Gastrocnemius medialis (tissue), 4 donors: ENCODE measurements around the gene LRRC71. TPM values are rescaled to one million over a fixed set of nuclear protein-coding genes. Genes with fewer than 3 reads are reported as not detected.

Experiments
- ATAC-seq, 2 donors: fragments of 150-250 bp; one replicate each; pipeline ENCODE4 v1.9.1; 2016
- DNase-seq, 2 donors: peaks; one replicate each; pipeline ENCODE4 v3.0.0-alpha.2; 2019
- H3K27ac ChIP-seq, 4 donors: fragments of 200-600 bp; sonication (generic); 1 replicate in 1 of 4; 2 replicates in 3 of 4; pipeline ENCODE4 v1.5.1; 2016 to 2018; ENCODE audit warnings: mild to moderate bottlenecking in 2 of 4, moderate library complexity in 1 of 4
- H3K27me3 ChIP-seq, 3 donors: fragments of 200-600 bp; sonication (generic) in 2 of 3; 1 replicate in 1 of 3; 2 replicates in 2 of 3; pipeline versions ENCODE4 v1.5.1 to v1.6.0; 2016 to 2019; ENCODE audit warnings: mild to moderate bottlenecking in 1 of 3, moderate library complexity in 1 of 3
- H3K36me3 ChIP-seq, 2 donors: fragments of 200-600 bp; sonication (generic) in 1 of 2; one replicate each; pipeline ENCODE4 v1.5.1; 2017 to 2018
- H3K4me1 ChIP-seq, 2 donors: fragments of 200-600 bp; sonication (generic) in 1 of 2; one replicate each; pipeline ENCODE4 v1.5.1; 2016 to 2017; ENCODE audit warnings: mild to moderate bottlenecking in 2 of 2
- H3K4me3 ChIP-seq, 4 donors: fragments of 200-600 bp; sonication (generic) in 3 of 4; 1 replicate in 1 of 4; 2 replicates in 3 of 4; pipeline ENCODE4 v1.5.1; 2016 to 2019; ENCODE audit warnings: mild to moderate bottlenecking in 2 of 4
- H3K9me3 ChIP-seq, 3 donors: fragments of 200-600 bp; sonication (generic) in 2 of 3; 1 replicate in 1 of 3; 2 replicates in 2 of 3; pipeline ENCODE4 v1.5.1; 2016 to 2019
- POLR2A ChIP-seq, 2 donors: fragments of 450-650 bp; IDR thresholded peaks; one replicate each; pipeline ENCODE4 v1.6.1; 2017; ENCODE audit warnings: antibody characterized with exemption in 2 of 2, mild to moderate bottlenecking in 2 of 2, moderate library complexity in 2 of 2
- in situ Hi-C, 4 donors: fragments of 200-750 bp; cut with MboI; loops; one replicate each; pipeline versions ENCODE4 v1.15.0 to v1.8.0; 2017; ENCODE audit warnings: low sequenced_read_pairs in 4 of 4
- intact Hi-C: fragments of 100-400 bp; cut with DNase I; formaldehyde crosslinking; loops from one replicate; pipeline ENCODE4 v1.15.1; 2023; ENCODE audit warnings: low total_unique reads
- total RNA-seq, 4 donors: library from RNA; depleted of rRNA; stranded (reverse); fragments of >200 nt; gene quantifications; one replicate each; pipeline versions ENCODE4 v1.1.0 to v1.2.3, GENCODE V29; 2016
- TF ChIP-seq, protein P1 (sequence below), 5 experiments: fragments of 450-650 bp in 3 of 5; fragments of 200-600 bp in 2 of 5; sonication (generic) in 2 of 5; IDR thresholded peaks in 4 of 5; conservative IDR thresholded peaks in 1 of 5; 1 replicate in 4 of 5; 2 replicates in 1 of 5; pipeline ENCODE4 v1.5.1; 2016 to 2019; ENCODE audit warnings: antibody characterized with exemption in 5 of 5, mild to moderate bottlenecking in 3 of 5, moderate library complexity in 3 of 5

LRRC71 gene
- total RNA-seq, 4 donors from 2014 or later = not detected

DNA sequence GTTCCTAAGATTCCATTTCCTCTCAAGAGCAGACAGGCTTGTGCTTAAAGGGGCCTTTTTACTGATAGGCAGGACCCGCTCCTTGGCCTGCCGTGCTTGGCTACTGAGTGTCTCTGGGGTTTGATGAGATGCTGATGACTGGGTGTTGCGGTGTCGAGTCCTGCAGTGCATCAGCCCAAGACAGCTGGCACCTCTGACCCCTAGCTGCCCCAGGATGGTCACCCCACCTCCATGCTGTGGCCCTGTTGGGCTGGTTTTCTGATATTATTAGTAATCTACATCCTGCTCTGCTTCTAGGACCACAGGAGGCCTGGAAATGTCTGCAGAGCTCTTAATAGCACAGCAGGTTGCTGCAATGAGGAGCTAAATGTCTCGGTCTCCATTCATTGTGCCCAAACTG is 28.7 kb downstream of the LRRC71 start:
- ATAC-seq (no peak), DNase-seq (no peak)
- Histone ChIP-seq H3K27ac (no peak overlapping the region), H3K36me3 (peaks cover 0 to 77% of the 10 kb centered on the region in 2 donors), H3K9me3 (no peaks in the 10 kb centered on the region), H3K4me1 (no peaks in the 10 kb centered on the region), H3K4me3 (no peak overlapping the region), H3K27me3 (no peaks in the 10 kb centered on the region)
- intact Hi-C loops = no loop called here
- in situ Hi-C loops = no loop called here
- TF ChIP-seq, protein P1, sequence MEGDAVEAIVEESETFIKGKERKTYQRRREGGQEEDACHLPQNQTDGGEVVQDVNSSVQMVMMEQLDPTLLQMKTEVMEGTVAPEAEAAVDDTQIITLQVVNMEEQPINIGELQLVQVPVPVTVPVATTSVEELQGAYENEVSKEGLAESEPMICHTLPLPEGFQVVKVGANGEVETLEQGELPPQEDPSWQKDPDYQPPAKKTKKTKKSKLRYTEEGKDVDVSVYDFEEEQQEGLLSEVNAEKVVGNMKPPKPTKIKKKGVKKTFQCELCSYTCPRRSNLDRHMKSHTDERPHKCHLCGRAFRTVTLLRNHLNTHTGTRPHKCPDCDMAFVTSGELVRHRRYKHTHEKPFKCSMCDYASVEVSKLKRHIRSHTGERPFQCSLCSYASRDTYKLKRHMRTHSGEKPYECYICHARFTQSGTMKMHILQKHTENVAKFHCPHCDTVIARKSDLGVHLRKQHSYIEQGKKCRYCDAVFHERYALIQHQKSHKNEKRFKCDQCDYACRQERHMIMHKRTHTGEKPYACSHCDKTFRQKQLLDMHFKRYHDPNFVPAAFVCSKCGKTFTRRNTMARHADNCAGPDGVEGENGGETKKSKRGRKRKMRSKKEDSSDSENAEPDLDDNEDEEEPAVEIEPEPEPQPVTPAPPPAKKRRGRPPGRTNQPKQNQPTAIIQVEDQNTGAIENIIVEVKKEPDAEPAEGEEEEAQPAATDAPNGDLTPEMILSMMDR (IDR thresholded peaks at IDR 0.05 in 4 of 5, conservative IDR thresholded peaks at IDR 0.05 in 1 of 5) = no peak
- no peak for TF ChIP-seq POLR2A (IDR thresholded peaks at IDR 0.05)

DNA sequence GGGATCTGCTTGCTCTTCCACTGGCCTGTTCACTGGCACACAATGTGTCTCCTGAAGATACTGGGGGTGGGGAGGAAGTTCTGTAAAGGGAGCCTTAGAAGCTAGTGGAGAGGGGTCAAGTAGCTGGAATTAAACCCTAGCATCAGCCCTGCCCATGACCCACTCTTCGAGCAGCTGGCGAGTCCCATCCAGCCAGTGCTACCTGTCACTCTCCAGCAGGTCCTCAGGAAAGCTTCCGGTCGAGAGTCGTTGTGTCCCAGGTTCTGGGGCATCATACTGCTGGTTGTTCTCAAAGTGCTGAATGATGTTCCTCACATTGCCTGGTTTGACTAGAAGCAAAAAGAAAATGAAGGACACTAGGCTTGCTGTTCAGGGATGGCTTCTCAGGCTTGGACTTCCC is 30.9 kb downstream of the LRRC71 start:
- TF ChIP-seq POLR2A (IDR thresholded peaks at IDR 0.05) = no peak
- TF ChIP-seq, protein P1 (IDR thresholded peaks at IDR 0.05 in 4 of 5, conservative IDR thresholded peaks at IDR 0.05 in 1 of 5) = no peak
- in situ Hi-C loops = no loop called here
- Histone ChIP-seq H3K4me1 (no peaks in the 10 kb centered on the region), H3K27ac (no peak overlapping the region), H3K9me3 (no peaks in the 10 kb centered on the region), H3K4me3 (no peak overlapping the region), H3K36me3 (peaks cover 0 to 76% of the 10 kb centered on the region in 2 donors), H3K27me3 (no peaks in the 10 kb centered on the region)
- no peak for ATAC-seq
- no peak for DNase-seq
- intact Hi-C loops = loop anchor here (10.0 kb wide), 1 partner anchor 123 kb away; no protein-coding TSS in a partner anchor

DNA sequence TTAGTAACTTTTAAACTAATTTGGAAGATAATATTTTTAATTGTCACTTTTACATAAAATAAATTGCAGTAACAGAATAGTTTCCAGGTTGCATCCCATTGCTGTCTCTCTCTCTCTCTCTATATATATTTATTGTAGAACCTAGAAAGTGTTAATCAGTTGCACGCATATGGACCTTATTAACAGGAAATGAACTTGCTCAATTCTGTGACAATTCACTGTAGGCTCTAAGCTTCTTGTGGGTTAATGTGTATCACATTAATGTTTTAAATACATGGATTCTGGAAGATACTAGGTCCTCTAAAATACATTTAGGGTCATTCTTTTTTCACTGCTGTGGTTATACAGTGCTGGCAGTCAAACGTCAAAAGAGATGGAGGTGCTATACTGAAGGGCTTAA is 33.1 kb downstream of the LRRC71 start:
- H3K9me3 ChIP-seq = no peaks in the 10 kb centered on the region
- H3K27ac ChIP-seq = no peak overlapping the region
- intact Hi-C loops (loop anchor here (10.0 kb wide), 1 partner anchor 121 kb away; no protein-coding TSS in a partner anchor), in situ Hi-C loops (no loop called here)
- TF ChIP-seq POLR2A (IDR thresholded peaks at IDR 0.05) = no peak
- TF ChIP-seq, protein P1 (IDR thresholded peaks at IDR 0.05 in 4 of 5, conservative IDR thresholded peaks at IDR 0.05 in 1 of 5) = no peak
- DNase-seq (no peak), ATAC-seq (no peak)
- no peaks in the 10 kb centered on the region for H3K27me3 ChIP-seq
- peaks cover 0 to 4% of the 10 kb centered on the region in 2 donors for H3K4me1 ChIP-seq
- H3K4me3 ChIP-seq = no peak overlapping the region
- peaks cover 0 to 76% of the 10 kb centered on the region in 2 donors for H3K36me3 ChIP-seq

DNA sequence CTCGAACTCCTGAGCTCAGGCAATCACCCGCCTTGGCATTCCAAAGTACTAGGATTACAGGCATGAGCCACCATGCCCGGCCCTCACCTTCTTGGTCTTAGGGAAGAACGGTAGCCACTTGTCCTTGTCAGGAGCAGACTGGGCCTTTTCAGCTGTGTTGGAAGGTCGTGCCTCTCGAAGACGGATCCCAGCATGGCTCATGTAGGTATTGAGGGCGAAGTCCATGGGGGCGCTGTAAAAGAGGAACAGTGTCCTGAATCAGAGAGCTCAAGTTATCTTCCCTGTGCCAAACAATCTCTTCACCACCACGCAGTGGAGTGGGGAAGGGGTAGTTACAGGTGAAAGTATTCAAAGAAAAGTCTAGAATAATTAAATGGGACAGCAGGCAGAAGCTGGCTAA is 35.9 kb downstream of the LRRC71 start:
- H3K27me3 ChIP-seq = no peaks in the 10 kb centered on the region
- no peaks in the 10 kb centered on the region for H3K9me3 ChIP-seq
- intact Hi-C loops (loop anchor here (10.0 kb wide), 1 partner anchor 118 kb away; no protein-coding TSS in a partner anchor), in situ Hi-C loops (no loop called here)
- peaks cover 0 to 68% of the 10 kb centered on the region in 2 donors for H3K36me3 ChIP-seq
- H3K4me3 ChIP-seq = no peak overlapping the region
- TF ChIP-seq, protein P1 (IDR thresholded peaks at IDR 0.05 in 4 of 5, conservative IDR thresholded peaks at IDR 0.05 in 1 of 5) = no peak
- TF ChIP-seq POLR2A (IDR thresholded peaks at IDR 0.05) = no peak
- H3K4me1 ChIP-seq = peaks cover 0 to 20% of the 10 kb centered on the region in 2 donors
- ATAC-seq (no peak), DNase-seq (no peak)
- no peak overlapping the region for H3K27ac ChIP-seq

DNA sequence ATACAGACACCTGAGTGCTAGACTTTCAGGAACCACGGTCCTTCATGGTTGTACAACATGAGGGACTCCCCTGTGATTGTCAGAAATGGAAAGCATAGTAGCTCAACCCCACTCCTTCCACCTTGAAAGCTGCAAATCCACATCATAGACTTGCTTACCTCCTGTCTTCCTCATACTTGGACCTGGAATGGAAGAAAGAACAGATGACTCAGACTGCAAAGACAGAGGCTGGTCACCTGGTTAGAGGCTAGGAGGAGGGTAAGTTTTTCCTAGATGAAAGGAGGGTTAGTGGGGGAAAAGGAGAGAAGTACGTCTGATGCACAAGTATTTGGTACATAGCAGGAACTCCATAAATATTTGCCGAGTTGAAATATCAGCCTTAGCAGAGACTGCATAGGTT is 37.2 kb downstream of the LRRC71 start:
- Histone ChIP-seq H3K9me3 (no peaks in the 10 kb centered on the region), H3K4me3 (no peak overlapping the region), H3K27ac (no peak overlapping the region), H3K4me1 (peaks cover 0 to 20% of the 10 kb centered on the region in 2 donors), H3K36me3 (peaks cover 0 to 70% of the 10 kb centered on the region in 2 donors), H3K27me3 (no peaks in the 10 kb centered on the region)
- intact Hi-C loops = loop anchor here (10.0 kb wide), 1 partner anchor 117 kb away; no protein-coding TSS in a partner anchor
- in situ Hi-C loops = no loop called here
- DNase-seq (no peak), ATAC-seq (no peak)
- no peak for TF ChIP-seq POLR2A (IDR thresholded peaks at IDR 0.05)
- TF ChIP-seq, protein P1 (IDR thresholded peaks at IDR 0.05 in 4 of 5, conservative IDR thresholded peaks at IDR 0.05 in 1 of 5) = no peak
